T-cell (primary cell): ENCODE measurements around the gene ANO4. TPM values are rescaled to one million over a fixed set of nuclear protein-coding genes. Genes with fewer than 3 reads are reported as not detected.

ENCODE experiments used
- ATAC-seq, 4 experiments: fragments of 200-7000 bp in 3 of 4; fragments of 150-1000 bp in 1 of 4; cut with Tn5 transposase; replicated peaks in 1 of 4; 1 replicate in 3 of 4; 2 replicates in 1 of 4; pipeline ENCODE4 v1.10.0; 2021; ENCODE audit warnings: moderate library complexity in 3 of 4, mild to moderate bottlenecking in 2 of 4, moderate number of reproducible peaks in 1 of 4
- CTCF ChIA-PET, 2 donors: fragments of 300-600 bp; sonication (Branson Sonifier 250); formaldehyde crosslinking; loops; one replicate each; lab custom pipeline; 2022; ENCODE audit warnings: antibody characterized with exemption in 2 of 2; lab: Charles Lee
- POLR2A ChIA-PET, 2 donors: fragments of 300-600 bp; sonication (Branson Sonifier 250); formaldehyde crosslinking; loops; one replicate each; lab custom pipeline; 2022; ENCODE audit warnings: antibody characterized with exemption in 2 of 2; lab: Charles Lee
- DNase-seq, 35 experiments: peaks; one replicate each; pipeline versions ENCODE4 v3.0.0 to v3.0.0-alpha.2; 2013 to 2023
- H3K27ac ChIP-seq: one replicate; pipeline ENCODE4 v1.5.1; 2013; ENCODE audit warnings: low read length
- H3K27me3 ChIP-seq, 2 experiments: replicated peaks in 1 of 2; 1 replicate in 1 of 2; 2 replicates in 1 of 2; pipeline versions ENCODE4 v1.6.1 to v1.7.0; 2013; ENCODE audit warnings: low read length in 1 of 2, mixed read lengths in 1 of 2; ENCODE audit not compliant: control insufficient read depth in 2 of 2, insufficient read depth in 2 of 2; ENCODE audit errors: extremely low read depth in 1 of 2
- H3K36me3 ChIP-seq, 2 donors: 1 replicate in 1 of 2; 2 replicates in 1 of 2; pipeline versions ENCODE4 v1.6.1 to v1.7.0; 2013; ENCODE audit warnings: low read length in 1 of 2; ENCODE audit not compliant: control insufficient read depth in 2 of 2, insufficient read depth in 1 of 2; ENCODE audit errors: extremely low read depth in 1 of 2
- H3K4me1 ChIP-seq, 2 experiments: 1 replicate in 1 of 2; 2 replicates in 1 of 2; pipeline versions ENCODE4 v1.6.1 to v1.7.0; 2013; ENCODE audit warnings: low read length in 2 of 2, mixed read lengths in 1 of 2; ENCODE audit not compliant: insufficient read depth in 2 of 2, control insufficient read depth in 1 of 2; ENCODE audit errors: extremely low read depth in 1 of 2
- H3K4me3 ChIP-seq, 2 donors: 1 replicate in 1 of 2; 2 replicates in 1 of 2; pipeline versions ENCODE4 v1.5.1 to v1.7.0; 2013; ENCODE audit warnings: mild to moderate bottlenecking in 2 of 2, low read length in 1 of 2, moderate library complexity in 1 of 2; ENCODE audit not compliant: control insufficient read depth in 1 of 2; ENCODE audit errors: extremely low read depth in 1 of 2
- H3K9me3 ChIP-seq: 2 replicates; pipeline ENCODE4 v1.7.0; 2013
- H3K27ac Mint-ChIP-seq, 2 donors: one replicate each; pipeline ENCODE4 v1.8.0; 2020 to 2021; ENCODE audit warnings: mild to moderate bottlenecking in 2 of 2, mixed read lengths in 2 of 2
- H3K27me3 Mint-ChIP-seq, 2 donors: one replicate each; pipeline ENCODE4 v1.8.0; 2021 to 2022; ENCODE audit warnings: mixed read lengths in 2 of 2
- H3K36me3 Mint-ChIP-seq: one replicate; pipeline ENCODE4 v1.8.0; 2021; ENCODE audit warnings: mixed read lengths
- H3K4me1 Mint-ChIP-seq, 3 donors: one replicate each; pipeline ENCODE4 v1.8.0; 2020 to 2022; ENCODE audit warnings: mixed read lengths in 3 of 3, mild to moderate bottlenecking in 1 of 3
- H3K4me3 Mint-ChIP-seq, 3 donors: one replicate each; pipeline ENCODE4 v1.8.0; 2020 to 2022; ENCODE audit warnings: mild to moderate bottlenecking in 3 of 3, mixed read lengths in 3 of 3, moderate library complexity in 3 of 3
- H3K9me3 Mint-ChIP-seq, 3 donors: one replicate each; pipeline ENCODE4 v1.8.0; 2020 to 2022; ENCODE audit warnings: mixed read lengths in 3 of 3
- WGBS: methylation state at CpG from one replicate; pipeline ENCODE4 v1.1.5; 2013; ENCODE audit warnings: missing lambda C conversion rate; ENCODE audit not compliant: insufficient coverage; 5-methylcytosine and 5-hydroxymethylcytosine counted together
- total RNA-seq, 35 experiments: library from RNA in 6 of 35; stranded (reverse) in 6 of 35; fragments of 120-200 nt in 1 of 35; gene quantifications; one replicate each; pipeline versions ENCODE4 v1.2.1 to v1.2.4 and lab custom pipeline; 2013 to 2026

ANO4 gene
- total RNA-seq, 5 donors from 2014 or later (not counting 1 experiment from before 2014, with no cell fraction given): 0.26 TPM; not detected in 4

GRCh38 chr12:100858656-100859055 lies 64.1 kb downstream of the ANO4 start:
- ChIA-PET CTCF (interaction anchor here in 1 of 2 donors (0.6 kb wide), 1 partner anchor 58 kb away, joined by 3 read pairs; no protein-coding TSS in a partner anchor), POLR2A (no interaction called here)
- H3K27me3 Mint-ChIP-seq: peaks cover 0 to 3% of the 10 kb centered on the region in 2 donors
- peaks cover 0 to 5% (median 0%) of the 10 kb centered on the region in 3 donors for H3K9me3 Mint-ChIP-seq
- H3K36me3 Mint-ChIP-seq: no peaks in the 10 kb centered on the region
- ATAC-seq: no peak
- no peaks in the 10 kb centered on the region for H3K9me3 ChIP-seq
- H3K4me3 ChIP-seq: no peak overlapping the region
- WGBS: no CpG with 5 or more reads among the region's 1 CpG
- no peak overlapping the region for H3K4me3 Mint-ChIP-seq
- no peaks in the 10 kb centered on the region for H3K27me3 ChIP-seq
- H3K27ac ChIP-seq: no peak overlapping the region
- H3K27ac Mint-ChIP-seq: no peak overlapping the region
- no peaks in the 10 kb centered on the region for H3K36me3 ChIP-seq
- no peaks in the 10 kb centered on the region for H3K4me1 Mint-ChIP-seq
- DNase-seq: no peak
- H3K4me1 ChIP-seq: no peaks in the 10 kb centered on the region

- 100% methylated on average over 3 of the region's 5 CpGs for WGBS
- no peak for ATAC-seq
- ChIA-PET POLR2A (no interaction called here), CTCF (interaction anchor here in 1 of 2 donors (0.6 kb wide), 1 partner anchor 58 kb away, joined by 3 read pairs; no protein-coding TSS in a partner anchor)
- Mint-ChIP-seq H3K36me3 (no peaks in the 10 kb centered on the region), H3K4me3 (no peak overlapping the region), H3K9me3 (peaks cover 0 to 5% (median 0%) of the 10 kb centered on the region in 3 donors), H3K4me1 (no peaks in the 10 kb centered on the region), H3K27me3 (peaks cover 0 to 3% of the 10 kb centered on the region in 2 donors), H3K27ac (no peak overlapping the region)
- H3K36me3 ChIP-seq: no peaks in the 10 kb centered on the region
- H3K4me3 ChIP-seq: no peak overlapping the region
- no peak overlapping the region for H3K27ac ChIP-seq
- H3K27me3 ChIP-seq: no peaks in the 10 kb centered on the region
- no peaks in the 10 kb centered on the region for H3K4me1 ChIP-seq
- no peak for DNase-seq
- no peaks in the 10 kb centered on the region for H3K9me3 ChIP-seq
Measured at GRCh38 chr12:100859063-100859627, 64.6 kb downstream of the ANO4 start.

GRCh38 chr12:100860611-100861010 lies 66.0 kb downstream of the ANO4 start:
- Mint-ChIP-seq H3K36me3 (no peaks in the 10 kb centered on the region), H3K27ac (no peak overlapping the region), H3K9me3 (peaks cover 0 to 5% (median 0%) of the 10 kb centered on the region in 3 donors), H3K4me3 (no peak overlapping the region), H3K27me3 (peaks cover 0 to 3% of the 10 kb centered on the region in 2 donors), H3K4me1 (no peaks in the 10 kb centered on the region)
- H3K4me3 ChIP-seq: no peak overlapping the region
- H3K27ac ChIP-seq: no peak overlapping the region
- no peak for DNase-seq
- H3K4me1 ChIP-seq: no peaks in the 10 kb centered on the region
- H3K36me3 ChIP-seq: no peaks in the 10 kb centered on the region
- H3K27me3 ChIP-seq: no peaks in the 10 kb centered on the region
- H3K9me3 ChIP-seq: no peaks in the 10 kb centered on the region
- CTCF ChIA-PET: no interaction called here
- no peak for ATAC-seq
- POLR2A ChIA-PET: no interaction called here
- no CpG with 5 or more reads among the region's 8 CpGs for WGBS

- DNase-seq: no peak
- no peak overlapping the region for H3K27ac Mint-ChIP-seq
- Histone ChIP-seq H3K27me3 (no peaks in the 10 kb centered on the region), H3K9me3 (no peaks in the 10 kb centered on the region), H3K27ac (no peak overlapping the region), H3K36me3 (no peaks in the 10 kb centered on the region), H3K4me1 (no peaks in the 10 kb centered on the region), H3K4me3 (no peak overlapping the region)
- peaks cover 0 to 5% (median 0%) of the 10 kb centered on the region in 3 donors for H3K9me3 Mint-ChIP-seq
- ChIA-PET POLR2A (no interaction called here), CTCF (no interaction called here)
- H3K36me3 Mint-ChIP-seq: no peaks in the 10 kb centered on the region
- no peaks in the 10 kb centered on the region for H3K4me1 Mint-ChIP-seq
- no peak overlapping the region for H3K4me3 Mint-ChIP-seq
- no peak for ATAC-seq
- no peaks in the 10 kb centered on the region for H3K27me3 Mint-ChIP-seq
- WGBS: 35% methylated on average over 3 of the region's 4 CpGs
Measured at GRCh38 chr12:100862676-100863075, 68.1 kb downstream of the ANO4 start.

- ChIA-PET CTCF (no interaction called here), POLR2A (no interaction called here)
- Histone ChIP-seq H3K36me3 (no peaks in the 10 kb centered on the region), H3K4me1 (no peaks in the 10 kb centered on the region), H3K4me3 (no peak overlapping the region), H3K9me3 (no peaks in the 10 kb centered on the region), H3K27me3 (no peaks in the 10 kb centered on the region), H3K27ac (no peak overlapping the region)
- H3K27me3 Mint-ChIP-seq: no peaks in the 10 kb centered on the region
- peaks cover 0 to 9% (median 0%) of the 10 kb centered on the region in 3 donors for H3K9me3 Mint-ChIP-seq
- ATAC-seq: no peak
- H3K36me3 Mint-ChIP-seq: no peaks in the 10 kb centered on the region
- DNase-seq: no peak
- 83% methylated on average over 3 of the region's 6 CpGs for WGBS
- H3K4me1 Mint-ChIP-seq: no peaks in the 10 kb centered on the region
- H3K27ac Mint-ChIP-seq: no peak overlapping the region
- H3K4me3 Mint-ChIP-seq: no peak overlapping the region
Measured at GRCh38 chr12:100864366-100864765, 69.8 kb downstream of the ANO4 start.

- Histone ChIP-seq H3K9me3 (no peaks in the 10 kb centered on the region), H3K4me1 (no peaks in the 10 kb centered on the region), H3K4me3 (no peak overlapping the region), H3K27me3 (no peaks in the 10 kb centered on the region), H3K27ac (no peak overlapping the region), H3K36me3 (no peaks in the 10 kb centered on the region)
- no CpG with 5 or more reads among the region's 4 CpGs for WGBS
- Mint-ChIP-seq H3K9me3 (peaks cover 0 to 6% (median under 1%) of the 10 kb centered on the region in 3 donors), H3K4me3 (no peak overlapping the region), H3K4me1 (no peaks in the 10 kb centered on the region), H3K27me3 (no peaks in the 10 kb centered on the region), H3K27ac (no peak overlapping the region), H3K36me3 (no peaks in the 10 kb centered on the region)
- ChIA-PET CTCF (no interaction called here), POLR2A (no interaction called here)
- DNase-seq (no peak), ATAC-seq (no peak)
Measured at GRCh38 chr12:100867639-100868393, 73.2 kb downstream of the ANO4 start.
